ENCODE measurements around the gene GPR150. TPM values are rescaled to one million over a fixed set of nuclear protein-coding genes. Genes with fewer than 3 reads are reported as not detected.

GPR150 gene
- total and polyA plus RNA-seq, 11 donors = 0.04 to 0.25 (median 0.13) TPM; not detected in 6

DNA sequence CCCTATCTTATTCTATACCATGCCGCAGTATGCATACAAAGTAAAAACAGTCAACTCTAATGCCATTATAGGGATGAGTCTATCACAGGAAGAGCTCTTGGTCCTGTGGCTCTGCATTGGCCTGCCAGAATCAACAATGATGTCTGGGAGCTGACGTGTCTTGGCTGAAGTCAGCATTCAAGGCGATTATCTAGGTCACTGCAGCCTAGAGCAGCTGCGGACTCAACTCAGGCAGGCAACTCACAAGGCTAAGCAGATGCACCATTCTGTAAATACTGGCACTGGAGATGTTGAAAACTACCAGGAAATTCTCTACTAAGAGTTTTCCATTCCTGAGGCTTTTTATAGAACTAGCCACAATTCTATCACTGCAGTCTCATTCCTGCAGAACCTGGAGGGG is 49.7 kb downstream of the GPR150 start:
- ATAC-seq (peak; percentile 92 to 98 (median 98)), DNase-seq (peak; percentile 63 to 84 (median 78))
- WGBS, 4 donors = 32 to 43% (median 40%) methylated on average over 4 of the region's 4 CpGs
- no peaks in the 10 kb centered on the region for H3K9me3 ChIP-seq
- TF ChIP-seq CTCF (IDR thresholded peaks at IDR 0.05) (no peak), POLR2A (IDR thresholded peaks at IDR 0.05) (no peak)
- no peaks in the 10 kb centered on the region for H3K27me3 ChIP-seq
- peak overlapping the region in 11 of 12 donors; percentile 29 to 81 (median 53) for H3K27ac ChIP-seq
- no peaks in the 10 kb centered on the region for H3K36me3 ChIP-seq
- no peak overlapping the region for H3K4me3 ChIP-seq
- intact Hi-C loops (cut with DNase I) = loop anchor here in 8 of 10 donors (2.0 to 10.0 kb wide), 6 partner anchors 58 to 115 kb away; partner anchors contain the start of gene RHOBTB3 (in 5 of the 8)
- H3K4me1 ChIP-seq = peaks cover 0 to 38% (median 18%) of the 10 kb centered on the region in 12 donors

DNA sequence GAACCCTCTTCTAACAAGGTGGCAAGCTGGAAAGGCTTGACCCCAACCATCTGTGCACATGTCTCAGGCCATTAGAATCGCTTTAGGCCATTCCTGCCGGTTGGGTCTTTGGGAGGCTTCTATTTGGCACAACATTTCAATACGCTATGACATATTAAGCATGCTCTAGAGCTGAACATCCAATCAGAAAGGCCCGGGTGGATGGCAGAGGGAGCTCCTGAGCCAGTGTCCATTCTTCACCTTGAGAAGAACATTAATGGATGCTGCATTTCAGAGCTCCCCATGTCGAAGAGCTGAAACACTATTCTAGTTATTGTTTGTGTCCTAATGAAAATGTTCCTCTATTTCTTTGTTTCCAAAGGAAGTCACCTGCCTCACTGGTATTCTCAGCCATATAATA is 50.1 kb downstream of the GPR150 start:
- H3K4me3 ChIP-seq = no peak overlapping the region
- no peaks in the 10 kb centered on the region for H3K36me3 ChIP-seq
- no peak for DNase-seq
- TF ChIP-seq POLR2A (IDR thresholded peaks at IDR 0.05) (no peak), CTCF (IDR thresholded peaks at IDR 0.05) (no peak)
- H3K27me3 ChIP-seq = no peaks in the 10 kb centered on the region
- intact Hi-C loops (cut with DNase I) = loop anchor here in 9 of 10 donors (2.0 to 10.0 kb wide), 9 partner anchors 42 to 115 kb away; partner anchors contain the start of gene RHOBTB3 (in 5 of the 9)
- peak overlapping the region in 11 of 12 donors; percentile 6 to 81 (median 48) for H3K27ac ChIP-seq
- peak in 2 of 4 donors; percentile 16 to 23 for ATAC-seq
- WGBS, 4 donors = 73 to 90% (median 85%) methylated on average over 5 of the region's 5 CpGs
- no peaks in the 10 kb centered on the region for H3K9me3 ChIP-seq
- H3K4me1 ChIP-seq = peaks cover 0 to 36% (median 17%) of the 10 kb centered on the region in 12 donors

GRCh38 chr5:95670568-95670967 is 50.7 kb downstream of the GPR150 start:
- ATAC-seq = no peak
- Histone ChIP-seq H3K4me1 (peaks cover 0 to 36% (median 17%) of the 10 kb centered on the region in 12 donors), H3K27ac (peak overlapping the region in 4 of 12 donors; percentile 45 to 81 (median 61)), H3K27me3 (no peaks in the 10 kb centered on the region), H3K9me3 (no peaks in the 10 kb centered on the region), H3K36me3 (no peaks in the 10 kb centered on the region), H3K4me3 (no peak overlapping the region)
- DNase-seq = no peak
- intact Hi-C loops (cut with DNase I) = loop anchor here in 3 of 10 donors (2.0 to 5.0 kb wide), 3 partner anchors 42 to 102 kb away; no protein-coding TSS in a partner anchor
- TF ChIP-seq CTCF (IDR thresholded peaks at IDR 0.05) = no peak
- TF ChIP-seq POLR2A (IDR thresholded peaks at IDR 0.05) = no peak
- WGBS, 4 donors = 96 to 99% (median 96%) methylated on average over 3 of the region's 3 CpGs

Other genes with a start within 250 kb of the GPR150 start
- gene FAM81B, start 228.7 kb upstream of the GPR150 start, total RNA-seq = 1 to 10 TPM in 8 of 9 donors, not detected in 1; 1.2 to 6.6 (median 1.9) TPM
- 1 to 10 TPM in 1 of 2 donors, not detected in 1; 4.3 TPM for gene FAM81B, start 228.7 kb upstream of the GPR150 start, polyA plus RNA-seq
- 10 to 100 TPM; 40.3 to 80.2 (median 68.9) TPM for gene SKIC3, start 65.1 kb upstream of the GPR150 start, total RNA-seq
- gene SKIC3, start 65.1 kb upstream of the GPR150 start, polyA plus RNA-seq = 10 to 100 TPM; 12.9 to 27.9 TPM
- 1 to 10 TPM; 2.3 to 5.7 (median 3.5) TPM for gene ARSK, start 65.0 kb upstream of the GPR150 start, total RNA-seq
- 1 to 10 TPM; 1.8 to 4.4 TPM for gene ARSK, start 65.0 kb upstream of the GPR150 start, polyA plus RNA-seq
- gene RFESD, start 26.7 kb downstream of the GPR150 start, total RNA-seq = 1 to 10 TPM; 1.3 to 4.6 (median 3.5) TPM
- 1 to 10 TPM; 2.3 to 5.0 TPM for gene RFESD, start 26.7 kb downstream of the GPR150 start, polyA plus RNA-seq
- gene SPATA9, start 62.9 kb downstream of the GPR150 start, total RNA-seq = under 1 TPM in 2 of 9 donors, not detected in 7; 0.79 to 0.99 TPM
- gene SPATA9, start 62.9 kb downstream of the GPR150 start, polyA plus RNA-seq = under 1 TPM; 0.17 to 0.27 TPM
- gene RHOBTB3, start 111.2 kb downstream of the GPR150 start, total RNA-seq = 100 to 1,000 TPM in 2 of 9 donors, 10 to 100 TPM in 7; 62.9 to 116 (median 86.7) TPM
- gene RHOBTB3, start 111.2 kb downstream of the GPR150 start, polyA plus RNA-seq = 10 to 100 TPM; 24.3 to 30.2 TPM
- gene GLRX, start 202.6 kb downstream of the GPR150 start, total RNA-seq = 100 to 1,000 TPM in 6 of 9 donors, 10 to 100 TPM in 3; 69.7 to 293 (median 114) TPM
- 100 to 1,000 TPM; 126 to 143 TPM for gene GLRX, start 202.6 kb downstream of the GPR150 start, polyA plus RNA-seq

Measured in heart left ventricle (tissue), 16 donors.